Neural crest cell (in vitro differentiated cells): ENCODE data around the gene CMPK2. TPM values are rescaled to one million over a fixed set of nuclear protein-coding genes. Genes with fewer than 3 reads are reported as not detected.

Source experiments
- DNase-seq: peaks from one replicate; pipeline ENCODE4 v3.0.0; 2021; ENCODE audit warnings: low read depth, mixed read lengths, low spot score
- H3K27ac Mint-ChIP-seq: one replicate; pipeline ENCODE4 v1.8.0; 2021; ENCODE audit warnings: mild to moderate bottlenecking, mixed read lengths; ENCODE audit not compliant: unreplicated experiment
- H3K27me3 Mint-ChIP-seq: 2 replicates; pipeline ENCODE4 v1.8.0; 2021; ENCODE audit warnings: low read depth, mild to moderate bottlenecking, mixed read lengths
- H3K36me3 Mint-ChIP-seq: 2 replicates; pipeline ENCODE4 v1.8.0; 2021; ENCODE audit warnings: low read depth, mild to moderate bottlenecking, mixed read lengths
- H3K4me1 Mint-ChIP-seq: 2 replicates; pipeline ENCODE4 v1.8.0; 2021; ENCODE audit warnings: mixed read lengths
- H3K4me3 Mint-ChIP-seq: one replicate; pipeline ENCODE4 v1.8.0; 2021; ENCODE audit warnings: mild to moderate bottlenecking, mixed read lengths
- H3K9me3 Mint-ChIP-seq: 2 replicates; pipeline ENCODE4 v1.8.0; 2021; ENCODE audit warnings: mixed read lengths
- total RNA-seq: library from RNA; stranded (reverse); gene quantifications from 2 replicates; pipeline ENCODE4 v1.2.1, GENCODE V29; 2021
- TF ChIP-seq, protein P1 (sequence below): fragments of 200-600 bp; sonication (generic); conservative IDR thresholded peaks from 2 replicates; pipeline ENCODE4 v1.5.0; 2021; ENCODE audit warnings: antibody characterized with exemption, mild to moderate bottlenecking

The CMPK2 gene
- total RNA-seq, 1 donor from 2014 or later, result 3.3 TPM

DNA sequence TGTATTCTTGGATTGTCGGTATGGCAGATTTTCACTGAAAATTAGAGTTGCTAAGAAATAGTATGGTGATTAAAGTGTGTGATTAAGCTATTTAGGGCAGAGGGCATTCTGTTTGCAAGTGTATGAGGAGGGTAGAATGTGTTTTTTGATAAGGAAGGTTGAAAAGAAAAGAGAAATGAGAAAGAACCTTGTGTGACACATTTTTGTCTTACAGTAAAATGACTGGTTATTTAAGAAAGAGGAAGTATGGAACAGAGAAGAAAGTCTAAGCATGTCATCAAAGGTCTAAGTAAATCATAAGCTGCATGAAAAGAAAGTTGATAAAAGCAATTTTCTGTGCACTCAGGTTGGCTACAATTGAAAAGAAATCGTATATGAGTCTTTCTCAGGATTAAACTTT is 6.7 kb upstream of the CMPK2 start:
- no peak for DNase-seq
- no peak overlapping the region for H3K27ac Mint-ChIP-seq
- TF ChIP-seq, protein P1, sequence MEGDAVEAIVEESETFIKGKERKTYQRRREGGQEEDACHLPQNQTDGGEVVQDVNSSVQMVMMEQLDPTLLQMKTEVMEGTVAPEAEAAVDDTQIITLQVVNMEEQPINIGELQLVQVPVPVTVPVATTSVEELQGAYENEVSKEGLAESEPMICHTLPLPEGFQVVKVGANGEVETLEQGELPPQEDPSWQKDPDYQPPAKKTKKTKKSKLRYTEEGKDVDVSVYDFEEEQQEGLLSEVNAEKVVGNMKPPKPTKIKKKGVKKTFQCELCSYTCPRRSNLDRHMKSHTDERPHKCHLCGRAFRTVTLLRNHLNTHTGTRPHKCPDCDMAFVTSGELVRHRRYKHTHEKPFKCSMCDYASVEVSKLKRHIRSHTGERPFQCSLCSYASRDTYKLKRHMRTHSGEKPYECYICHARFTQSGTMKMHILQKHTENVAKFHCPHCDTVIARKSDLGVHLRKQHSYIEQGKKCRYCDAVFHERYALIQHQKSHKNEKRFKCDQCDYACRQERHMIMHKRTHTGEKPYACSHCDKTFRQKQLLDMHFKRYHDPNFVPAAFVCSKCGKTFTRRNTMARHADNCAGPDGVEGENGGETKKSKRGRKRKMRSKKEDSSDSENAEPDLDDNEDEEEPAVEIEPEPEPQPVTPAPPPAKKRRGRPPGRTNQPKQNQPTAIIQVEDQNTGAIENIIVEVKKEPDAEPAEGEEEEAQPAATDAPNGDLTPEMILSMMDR, result no peak
- peaks cover 2% of the 10 kb centered on the region for H3K27me3 Mint-ChIP-seq
- no peak overlapping the region for H3K4me3 Mint-ChIP-seq
- H3K9me3 Mint-ChIP-seq, result peaks cover 6% of the 10 kb centered on the region
- H3K4me1 Mint-ChIP-seq, result no peaks in the 10 kb centered on the region
- peaks cover 6% of the 10 kb centered on the region for H3K36me3 Mint-ChIP-seq

DNA sequence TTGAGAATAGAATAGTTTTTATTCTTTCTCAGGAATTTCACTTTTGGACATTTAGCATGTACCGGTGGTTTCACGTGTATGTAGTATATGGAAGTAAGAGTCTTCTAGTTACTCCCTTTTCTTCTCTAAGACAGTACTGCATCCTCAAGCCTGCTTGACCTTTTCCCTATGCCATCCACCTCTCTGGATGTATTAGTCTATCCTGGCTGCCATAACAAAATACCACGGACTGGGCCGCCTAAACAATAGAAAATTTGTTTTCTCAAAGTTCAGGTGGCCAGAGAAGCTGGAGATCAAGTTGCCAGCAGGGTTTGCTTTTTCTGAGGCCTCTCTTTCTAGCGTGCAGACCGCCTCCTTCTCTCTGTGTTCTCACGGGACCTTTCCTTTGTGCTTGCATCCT is 1.3 kb upstream of the CMPK2 start:
- Mint-ChIP-seq H3K9me3 (peaks cover 3% of the 10 kb centered on the region), H3K27me3 (peaks cover 12% of the 10 kb centered on the region), H3K4me3 (peak overlapping the region; percentile 88)

DNA sequence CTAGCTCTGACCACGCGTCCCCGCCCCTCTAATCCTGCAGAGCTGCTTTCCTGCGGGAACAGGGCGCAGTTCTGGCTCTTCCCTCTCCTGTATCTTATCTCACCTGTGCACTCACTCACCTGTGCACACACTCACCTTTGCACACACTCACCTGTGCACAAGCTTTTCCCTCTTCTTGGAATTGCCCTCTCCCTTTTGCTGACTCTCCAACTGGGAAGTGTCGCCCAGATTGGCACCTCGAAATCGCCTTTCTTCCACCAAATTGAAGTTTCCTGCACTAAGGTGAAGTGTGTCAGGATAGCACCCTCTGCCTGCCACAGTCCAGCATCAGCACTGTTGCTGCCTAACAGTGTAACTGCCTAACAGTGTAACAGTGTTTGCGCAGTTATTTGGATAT is 566 bp upstream of the CMPK2 start:
- H3K4me3 Mint-ChIP-seq, result peak overlapping the region; percentile 88

More for the DNA sequence above, 1.3 kb upstream of the CMPK2 start:
- H3K36me3 Mint-ChIP-seq, result peaks cover 4% of the 10 kb centered on the region
- TF ChIP-seq, protein P1, result no peak
- H3K27ac Mint-ChIP-seq, result no peak overlapping the region
- DNase-seq, result no peak
- H3K4me1 Mint-ChIP-seq, result peaks cover 9% of the 10 kb centered on the region

DNA sequence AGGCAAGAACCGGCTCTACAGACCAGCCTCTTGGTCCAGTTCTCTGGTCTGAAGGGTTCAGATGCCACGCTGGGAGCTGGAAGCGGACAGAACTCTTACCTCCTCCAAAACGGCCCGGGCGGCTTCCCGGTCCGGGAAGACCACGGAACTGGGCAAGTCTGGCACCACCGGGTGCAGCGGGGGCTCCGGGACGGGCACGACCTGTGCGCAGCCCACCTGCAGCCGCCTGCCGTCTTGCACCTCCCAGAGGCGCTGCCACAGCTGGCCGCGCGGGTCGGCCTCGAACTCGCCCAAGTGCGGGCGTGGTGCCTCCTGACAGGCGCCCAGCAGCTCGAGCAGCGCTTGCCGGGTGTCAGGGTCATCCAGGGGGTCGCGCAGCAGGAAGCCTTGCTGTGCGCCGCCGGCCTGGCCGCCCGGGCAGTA is 773 bp downstream of the CMPK2 start:
- peak overlapping the region; percentile 62 for H3K4me3 Mint-ChIP-seq
- peaks cover 18% of the 10 kb centered on the region for H3K36me3 Mint-ChIP-seq
- peaks cover 5% of the 10 kb centered on the region for H3K9me3 Mint-ChIP-seq

More for the DNA sequence above, 566 bp upstream of the CMPK2 start:
- TF ChIP-seq, protein P1, result peak; percentile 61
- Mint-ChIP-seq H3K9me3 (peaks cover 3% of the 10 kb centered on the region), H3K36me3 (peaks cover 7% of the 10 kb centered on the region), H3K4me1 (peaks cover 9% of the 10 kb centered on the region), H3K27ac (no peak overlapping the region), H3K27me3 (peaks cover 12% of the 10 kb centered on the region)
- DNase-seq, result peak; percentile 4

DNA sequence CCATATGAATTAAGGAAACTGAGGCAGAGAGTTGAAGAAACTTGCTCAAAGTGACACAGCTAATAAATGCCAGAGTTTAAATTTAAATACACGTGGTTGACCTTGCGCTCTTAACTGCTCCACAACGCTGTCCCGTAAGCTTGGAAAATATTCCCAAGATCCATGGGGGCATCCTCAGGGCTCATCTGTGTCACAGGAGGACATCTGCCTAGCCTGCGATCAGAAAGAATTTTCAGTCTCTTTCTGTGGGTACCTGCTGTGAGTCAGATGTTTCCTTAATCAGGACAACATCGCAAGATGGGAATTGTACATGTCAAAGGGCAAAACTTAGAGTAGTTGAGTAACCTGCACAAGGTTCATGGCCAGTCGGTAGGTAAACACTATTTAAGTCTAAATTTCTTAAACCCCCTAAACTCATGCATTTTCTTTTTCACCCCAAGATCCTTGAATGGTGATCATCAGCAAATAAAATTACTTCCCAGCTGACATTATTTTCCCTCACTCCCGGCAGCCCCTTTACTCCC is 1.4 kb downstream of the CMPK2 start:
- Mint-ChIP-seq H3K27me3 (peaks cover 12% of the 10 kb centered on the region), H3K36me3 (peaks cover 19% of the 10 kb centered on the region), H3K4me1 (peaks cover 9% of the 10 kb centered on the region), H3K9me3 (peaks cover 2% of the 10 kb centered on the region), H3K27ac (no peak overlapping the region), H3K4me3 (peak overlapping the region; percentile 62)
- no peak for DNase-seq
- TF ChIP-seq, protein P1, result no peak

More for the DNA sequence above, 773 bp downstream of the CMPK2 start:
- Mint-ChIP-seq H3K27ac (no peak overlapping the region), H3K27me3 (peaks cover 12% of the 10 kb centered on the region), H3K4me1 (peaks cover 9% of the 10 kb centered on the region)
- TF ChIP-seq, protein P1, result no peak
- no peak for DNase-seq
